Measurements from ENCODE around the gene KDM7A. TPM values are rescaled to one million over a fixed set of nuclear protein-coding genes. Genes with fewer than 3 reads are reported as not detected.

Gene KDM7A
- total RNA-seq, 1 donor from 2014 or later = 21.8 TPM

GRCh38 chr7:140045697-140046096, 131.1 kb downstream of the KDM7A start:
- Mint-ChIP-seq H3K4me3 (no peak overlapping the region), H3K9me3 (no peaks in the 10 kb centered on the region), H3K27me3 (no peaks in the 10 kb centered on the region), H3K36me3 (ENCODE audit: low read depth) (peaks cover 65% of the 10 kb centered on the region), H3K4me1 (peaks cover 19% of the 10 kb centered on the region), H3K27ac (no peak overlapping the region)
- intact Hi-C loops (cut with micrococcal nuclease) = no loop called here
- no peak for DNase-seq

DNA sequence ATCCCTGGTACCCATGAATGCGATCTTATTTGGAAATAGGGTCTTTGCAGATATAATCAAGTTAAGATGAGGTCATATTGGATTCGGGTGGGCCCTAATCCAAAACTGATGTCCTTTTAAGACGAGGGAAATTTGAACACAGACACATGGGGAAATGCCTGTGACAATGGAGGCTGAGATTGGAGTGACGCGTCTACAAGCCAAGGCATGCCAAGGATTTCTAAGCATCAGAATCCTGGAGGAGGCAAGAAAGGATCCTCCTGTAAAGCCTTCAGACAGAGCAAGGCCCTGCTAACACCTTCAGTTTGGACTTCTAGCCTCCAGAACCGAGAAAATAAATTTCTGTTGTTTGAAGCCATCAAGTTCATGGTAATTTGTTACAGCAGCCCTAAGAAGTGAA, 132.5 kb downstream of the KDM7A start:
- Mint-ChIP-seq H3K4me3 (no peak overlapping the region), H3K27me3 (no peaks in the 10 kb centered on the region), H3K27ac (no peak overlapping the region), H3K36me3 (ENCODE audit: low read depth) (peaks cover 69% of the 10 kb centered on the region), H3K4me1 (peaks cover 30% of the 10 kb centered on the region), H3K9me3 (no peaks in the 10 kb centered on the region)
- DNase-seq = no peak
- intact Hi-C loops (cut with micrococcal nuclease) = no loop called here

DNA sequence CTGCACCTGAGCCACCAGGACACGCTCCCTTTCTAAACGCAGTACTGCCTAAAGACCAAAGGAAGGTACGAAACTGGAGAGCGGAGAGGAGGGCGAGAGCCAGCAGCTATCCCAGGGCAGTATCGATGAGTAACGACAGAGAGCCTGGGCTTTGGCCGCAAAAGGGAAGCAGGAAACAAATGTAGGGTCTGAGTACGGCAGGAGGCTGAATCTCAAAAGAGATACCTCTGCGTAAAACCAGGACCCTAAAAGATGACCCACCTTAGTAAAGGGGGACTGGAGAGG, 134.5 kb downstream of the KDM7A start:
- intact Hi-C loops (cut with micrococcal nuclease) = no loop called here
- no peak for DNase-seq
- no peaks in the 10 kb centered on the region for H3K9me3 Mint-ChIP-seq
- peaks cover 77% of the 10 kb centered on the region for H3K36me3 Mint-ChIP-seq (ENCODE audit: low read depth)
- H3K27me3 Mint-ChIP-seq = no peaks in the 10 kb centered on the region
- no peak overlapping the region for H3K4me3 Mint-ChIP-seq
- H3K27ac Mint-ChIP-seq = no peak overlapping the region
- H3K4me1 Mint-ChIP-seq = peaks cover 39% of the 10 kb centered on the region

GRCh38 chr7:140041659-140042385, 135.0 kb downstream of the KDM7A start:
- Mint-ChIP-seq H3K27ac (no peak overlapping the region), H3K9me3 (no peaks in the 10 kb centered on the region), H3K36me3 (ENCODE audit: low read depth) (peaks cover 76% of the 10 kb centered on the region), H3K27me3 (no peaks in the 10 kb centered on the region), H3K4me3 (no peak overlapping the region), H3K4me1 (peaks cover 37% of the 10 kb centered on the region)
- intact Hi-C loops (cut with micrococcal nuclease) = no loop called here
- no peak for DNase-seq

DNA sequence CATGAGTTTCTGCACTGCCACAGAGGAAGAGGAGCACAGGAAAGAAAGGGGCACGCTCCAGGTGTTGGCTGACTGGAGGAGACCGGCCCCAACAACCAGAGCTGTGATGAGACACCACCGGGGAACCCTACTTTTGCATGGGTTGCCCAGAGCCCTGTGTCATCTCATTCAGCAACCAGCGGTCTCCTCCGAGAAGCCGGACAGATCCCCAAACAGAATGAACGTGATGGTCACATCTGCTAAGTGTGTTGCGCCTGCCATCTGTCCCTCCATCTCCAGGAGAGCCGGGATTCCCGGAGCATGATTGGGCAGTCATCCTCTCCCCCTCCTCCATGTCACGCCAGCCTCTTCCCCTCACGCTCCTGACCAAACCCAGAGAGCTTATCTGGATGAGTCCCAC, 136.9 kb downstream of the KDM7A start:
- H3K9me3 Mint-ChIP-seq = no peaks in the 10 kb centered on the region
- DNase-seq = no peak
- H3K36me3 Mint-ChIP-seq (ENCODE audit: low read depth) = peaks cover 75% of the 10 kb centered on the region
- H3K4me3 Mint-ChIP-seq = no peak overlapping the region
- H3K27me3 Mint-ChIP-seq = no peaks in the 10 kb centered on the region
- H3K27ac Mint-ChIP-seq = peak overlapping the region; percentile 68
- intact Hi-C loops (cut with micrococcal nuclease) = no loop called here
- H3K4me1 Mint-ChIP-seq = peaks cover 46% of the 10 kb centered on the region

- Mint-ChIP-seq H3K4me1 (peaks cover 46% of the 10 kb centered on the region), H3K27me3 (no peaks in the 10 kb centered on the region), H3K4me3 (no peak overlapping the region), H3K36me3 (ENCODE audit: low read depth) (peaks cover 72% of the 10 kb centered on the region), H3K9me3 (no peaks in the 10 kb centered on the region), H3K27ac (peak overlapping the region; percentile 38)
- DNase-seq = no peak
- intact Hi-C loops (cut with micrococcal nuclease) = no loop called here
Observed at GRCh38 chr7:140039066-140039465, 137.7 kb downstream of the KDM7A start.

- Mint-ChIP-seq H3K27ac (no peak overlapping the region), H3K4me3 (no peak overlapping the region), H3K4me1 (peaks cover 46% of the 10 kb centered on the region), H3K36me3 (ENCODE audit: low read depth) (peaks cover 73% of the 10 kb centered on the region), H3K9me3 (no peaks in the 10 kb centered on the region), H3K27me3 (no peaks in the 10 kb centered on the region)
- no peak for DNase-seq
- intact Hi-C loops (cut with micrococcal nuclease) = no loop called here
Observed at GRCh38 chr7:140036224-140036962, 140.4 kb downstream of the KDM7A start.

- no peaks in the 10 kb centered on the region for H3K9me3 Mint-ChIP-seq
- intact Hi-C loops (cut with micrococcal nuclease) = no loop called here
- peaks cover 40% of the 10 kb centered on the region for H3K4me1 Mint-ChIP-seq
- peaks cover 72% of the 10 kb centered on the region for H3K36me3 Mint-ChIP-seq (ENCODE audit: low read depth)
- no peak overlapping the region for H3K27ac Mint-ChIP-seq
- no peak overlapping the region for H3K4me3 Mint-ChIP-seq
- DNase-seq = no peak
- H3K27me3 Mint-ChIP-seq = no peaks in the 10 kb centered on the region
Observed at GRCh38 chr7:140035400-140036223, 141.2 kb downstream of the KDM7A start.

Other genes starting within 250 kb of the KDM7A start
- 53.3 and 55.9 TPM in 2 replicates for gene PARP12, start 114.0 kb downstream of the KDM7A start, total RNA-seq
- gene SLC37A3, start 221.5 kb upstream of the KDM7A start, total RNA-seq = 162 and 167 TPM in 2 replicates
- gene RAB19, start 227.1 kb upstream of the KDM7A start, total RNA-seq = 23.0 and 24.4 TPM in 2 replicates